ENCODE data around the gene ACADSB. TPM values are rescaled to one million over a fixed set of nuclear protein-coding genes. Genes with fewer than 3 reads are reported as not detected.

The ACADSB gene
- total and polyA plus RNA-seq, 10 donors, result 5.1 to 23.9 (median 14.3) TPM

- DNase-seq, result no peak
- 63 to 83% (median 66%) methylated on average over 1 of the region's 1 CpG for WGBS, 5 donors
- H3K27ac ChIP-seq, result no peak overlapping the region
- H3K4me1 ChIP-seq, result no peaks in the 10 kb centered on the region
- no peaks in the 10 kb centered on the region for H3K36me3 ChIP-seq
- intact Hi-C loops (cut with DNase I; ENCODE audit: low total_unique reads), result no loop called here
- no peaks in the 10 kb centered on the region for H3K9me3 ChIP-seq
- H3K4me3 ChIP-seq, result no peak overlapping the region
- TF ChIP-seq POLR2AphosphoS5 (IDR thresholded peaks at IDR 0.05), result no peak
- no peak for TF ChIP-seq CTCF (IDR thresholded peaks at IDR 0.05 in 8 of 11, conservative IDR thresholded peaks at IDR 0.05 in 3 of 11)
- no peak for TF ChIP-seq POLR2A (IDR thresholded peaks at IDR 0.05)
- no peaks in the 10 kb centered on the region for H3K27me3 ChIP-seq (replicated peaks in 1 of 7)
These were observed 17.5 kb downstream of the ACADSB start for GRCh38 chr10:123026302-123026701.

GRCh38 chr10:123027861-123028260 lies 19.1 kb downstream of the ACADSB start:
- intact Hi-C loops (cut with DNase I; ENCODE audit: low total_unique reads), result no loop called here
- H3K36me3 ChIP-seq, result no peaks in the 10 kb centered on the region
- H3K27me3 ChIP-seq (replicated peaks in 1 of 7), result no peaks in the 10 kb centered on the region
- H3K4me1 ChIP-seq, result no peaks in the 10 kb centered on the region
- H3K4me3 ChIP-seq, result no peak overlapping the region
- no peaks in the 10 kb centered on the region for H3K9me3 ChIP-seq
- TF ChIP-seq POLR2A (IDR thresholded peaks at IDR 0.05), result no peak
- no peak for TF ChIP-seq CTCF (IDR thresholded peaks at IDR 0.05 in 8 of 11, conservative IDR thresholded peaks at IDR 0.05 in 3 of 11)
- no peak for TF ChIP-seq POLR2AphosphoS5 (IDR thresholded peaks at IDR 0.05)
- H3K27ac ChIP-seq, result no peak overlapping the region
- DNase-seq, result no peak

GRCh38 chr10:123031124-123031523 lies 22.3 kb downstream of the ACADSB start:
- Histone ChIP-seq H3K9me3 (no peaks in the 10 kb centered on the region), H3K4me3 (no peak overlapping the region), H3K27ac (no peak overlapping the region), H3K27me3 (replicated peaks in 1 of 7) (no peaks in the 10 kb centered on the region), H3K36me3 (peaks cover 0 to 22% (median 8%) of the 10 kb centered on the region in 6 donors), H3K4me1 (no peaks in the 10 kb centered on the region)
- intact Hi-C loops (cut with DNase I; ENCODE audit: low total_unique reads), result no loop called here
- 70 to 90% (median 89%) methylated on average over 1 of the region's 1 CpG for WGBS, 5 donors
- no peak for DNase-seq
- TF ChIP-seq POLR2A (IDR thresholded peaks at IDR 0.05), result no peak
- TF ChIP-seq CTCF (IDR thresholded peaks at IDR 0.05 in 8 of 11, conservative IDR thresholded peaks at IDR 0.05 in 3 of 11), result no peak
- TF ChIP-seq POLR2AphosphoS5 (IDR thresholded peaks at IDR 0.05), result no peak

- no peak for TF ChIP-seq POLR2AphosphoS5 (IDR thresholded peaks at IDR 0.05)
- no peak for TF ChIP-seq POLR2A (IDR thresholded peaks at IDR 0.05)
- no peak for TF ChIP-seq CTCF (IDR thresholded peaks at IDR 0.05 in 8 of 11, conservative IDR thresholded peaks at IDR 0.05 in 3 of 11)
- peaks cover 0 to 7% (median 0%) of the 10 kb centered on the region in 6 donors for H3K4me1 ChIP-seq
These were observed 25.5 kb downstream of the ACADSB start for GRCh38 chr10:123034332-123034731.

More at GRCh38 chr10:123034332-123034731, 25.5 kb downstream of the ACADSB start:
- no peak for DNase-seq
- H3K36me3 ChIP-seq, result peaks cover 0 to 49% (median 19%) of the 10 kb centered on the region in 6 donors
- no peaks in the 10 kb centered on the region for H3K9me3 ChIP-seq
- H3K27ac ChIP-seq, result no peak overlapping the region
- intact Hi-C loops (cut with DNase I; ENCODE audit: low total_unique reads), result no loop called here
- H3K27me3 ChIP-seq (replicated peaks in 1 of 7), result no peaks in the 10 kb centered on the region
- no peak overlapping the region for H3K4me3 ChIP-seq

Data from spleen (tissue), 11 donors.